ENCODE measurements around the gene ILDR2. TPM values are rescaled to one million over a fixed set of nuclear protein-coding genes. Genes with fewer than 3 reads are reported as not detected.
A peak's percentile ranks its signal among the peaks of the same experiment; 100 is the strongest.

The ILDR2 gene
- total and polyA plus RNA-seq, 10 of the 15 experiments (the other 5 are each of a cell fraction or from before 2014, with no cell fraction given) = 0.05 to 5.3 (median 1.9) TPM

DNA sequence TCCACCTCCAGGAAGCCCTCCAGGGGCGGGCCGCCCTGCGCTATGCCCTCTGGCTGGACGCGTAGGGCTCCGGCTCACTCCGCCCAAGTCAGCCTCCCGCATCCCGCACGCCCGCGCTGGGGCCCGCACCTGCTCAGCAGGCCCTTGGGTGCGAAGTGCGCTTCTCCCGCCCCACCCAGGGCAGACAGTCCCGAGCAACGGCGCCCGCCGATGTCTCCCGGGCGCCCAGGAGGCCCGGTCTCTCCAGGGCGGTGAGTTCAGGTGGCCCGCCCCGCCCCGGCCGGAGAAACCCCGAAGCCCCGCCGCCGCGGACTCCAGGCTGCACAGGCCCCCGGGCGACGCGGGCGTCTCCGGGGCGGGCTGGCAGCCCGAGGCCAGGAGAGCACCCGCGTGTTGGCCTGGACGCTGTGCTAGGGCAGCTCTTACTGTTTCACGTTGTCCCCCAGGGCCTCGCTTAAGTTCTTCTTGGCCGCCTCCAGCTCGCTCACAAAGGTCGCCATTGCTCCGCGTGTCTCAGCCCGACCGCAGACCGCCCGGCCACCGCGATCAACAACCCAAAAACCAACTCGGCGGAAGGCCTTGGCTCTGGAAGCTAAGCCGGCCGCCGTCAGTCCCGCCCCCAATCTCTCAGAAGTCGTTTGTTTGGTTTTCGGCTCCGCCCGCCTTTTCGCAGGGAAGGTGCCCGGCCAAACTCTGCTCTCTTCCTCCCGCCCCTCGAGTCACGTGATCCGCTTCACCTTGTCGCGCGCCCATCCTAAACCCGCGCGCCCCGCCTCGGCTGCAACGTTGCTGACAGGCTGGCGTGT, 99.4 kb downstream of the ILDR2 start, which contains the start of gene TADA1:
Gene TADA1, minus strand, starts transcription at position 531 of the 806 bp plus-strand sequence. Its CDS starts 31 bp downstream, at position 500.
- in situ Hi-C loops (cut with MboI) = no loop called here
- DNase-seq (ENCODE audit: low read depth, low spot score) (peak; percentile 90), FAIRE-seq (peak; percentile 92), ATAC-seq (peak; percentile 90)
- Histone ChIP-seq H3K36me3 (ENCODE audit: control insufficient read depth in 2 of 2, insufficient read depth in 2 of 2, low read length in 1 of 2) (no peaks in the 10 kb centered on the region; a peak in 1 of 4 replicates), H2AFZ (ENCODE audit: control insufficient read depth, low read depth, low read length) (peak within 1 kb of the TSS; percentile 96), H3K9me3 (replicated peaks; ENCODE audit: control insufficient read depth, insufficient read depth, low read length) (no peaks in the 10 kb centered on the region), H3K4me3 (peak within 1 kb of the TSS; percentile 76), H3K27me3 (replicated peaks in 1 of 2; ENCODE audit: control insufficient read depth in 2 of 2, insufficient read depth in 2 of 2, low read length in 1 of 2) (no peaks in the 10 kb centered on the region), H3K9ac (ENCODE audit: control insufficient read depth, insufficient read depth, low read length) (peak within 1 kb of the TSS; percentile 93), H4K20me1 (ENCODE audit: control insufficient read depth, insufficient read depth) (no peaks in the 10 kb centered on the region), H3K4me1 (ENCODE audit: control insufficient read depth, insufficient read depth, low read length) (peaks cover 5% of the 10 kb centered on the region; the same call in 1 of the 2 replicates), H3K27ac (ENCODE audit: control insufficient read depth, insufficient read depth) (peak within 1 kb of the TSS; percentile 95), H3K79me2 (ENCODE audit: control insufficient read depth, insufficient read depth, low read length) (peaks cover 40% of the 10 kb centered on the region), H3K4me2 (ENCODE audit: control insufficient read depth, insufficient read depth) (peak within 1 kb of the TSS; percentile 88)
- BruUV-seq (replicated peaks) = TSS peak; percentile 60
- ChIA-PET SMC1A (ENCODE audit: uncharacterized antibody, unreplicated experiment) (interaction anchor here (0.6 to 1.1 kb wide), 3 partner anchors 183 to 203 kb away, joined by 3 read pairs; no protein-coding TSS in a partner anchor), RAD21 (ENCODE audit: unreplicated experiment) (interaction anchor here (1.0 to 1.6 kb wide), 4 partner anchors 32 to 344 kb away, joined by 3 to 11 read pairs (median 9); partner anchors contain the start of genes POGK and POU2F1), POLR2A (interaction anchor here (1.3 to 1.5 kb wide), 2 partner anchors 12 to 36 kb away, joined by 4 to 10 read pairs; partner anchors contain the start of gene POGK), CTCF (interaction anchor here (0.6 to 2.1 kb wide), 7 partner anchors 21 to 344 kb away, joined by 3 to 10 read pairs (median 3); partner anchors contain the start of gene POU2F1)
- intact Hi-C loops (cut with micrococcal nuclease; ENCODE audit: unreplicated experiment) = no loop called here
- under 1% methylated on average over 66 of the region's 84 CpGs for WGBS (ENCODE audit: insufficient coverage, insufficient replicate concordance, low lambda C conversion rate, missing lambda C conversion rate)
- TF ChIP-seq ZNF622 (IDR thresholded peaks at IDR 0.05) = no peak
- TF ChIP-seq, protein P1, sequence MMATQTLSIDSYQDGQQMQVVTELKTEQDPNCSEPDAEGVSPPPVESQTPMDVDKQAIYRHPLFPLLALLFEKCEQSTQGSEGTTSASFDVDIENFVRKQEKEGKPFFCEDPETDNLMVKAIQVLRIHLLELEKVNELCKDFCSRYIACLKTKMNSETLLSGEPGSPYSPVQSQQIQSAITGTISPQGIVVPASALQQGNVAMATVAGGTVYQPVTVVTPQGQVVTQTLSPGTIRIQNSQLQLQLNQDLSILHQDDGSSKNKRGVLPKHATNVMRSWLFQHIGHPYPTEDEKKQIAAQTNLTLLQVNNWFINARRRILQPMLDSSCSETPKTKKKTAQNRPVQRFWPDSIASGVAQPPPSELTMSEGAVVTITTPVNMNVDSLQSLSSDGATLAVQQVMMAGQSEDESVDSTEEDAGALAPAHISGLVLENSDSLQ (IDR thresholded peaks at IDR 0.05) = peak; percentile 89; the same call in 1 of the 2 replicates
- TF ChIP-seq, protein P2, sequence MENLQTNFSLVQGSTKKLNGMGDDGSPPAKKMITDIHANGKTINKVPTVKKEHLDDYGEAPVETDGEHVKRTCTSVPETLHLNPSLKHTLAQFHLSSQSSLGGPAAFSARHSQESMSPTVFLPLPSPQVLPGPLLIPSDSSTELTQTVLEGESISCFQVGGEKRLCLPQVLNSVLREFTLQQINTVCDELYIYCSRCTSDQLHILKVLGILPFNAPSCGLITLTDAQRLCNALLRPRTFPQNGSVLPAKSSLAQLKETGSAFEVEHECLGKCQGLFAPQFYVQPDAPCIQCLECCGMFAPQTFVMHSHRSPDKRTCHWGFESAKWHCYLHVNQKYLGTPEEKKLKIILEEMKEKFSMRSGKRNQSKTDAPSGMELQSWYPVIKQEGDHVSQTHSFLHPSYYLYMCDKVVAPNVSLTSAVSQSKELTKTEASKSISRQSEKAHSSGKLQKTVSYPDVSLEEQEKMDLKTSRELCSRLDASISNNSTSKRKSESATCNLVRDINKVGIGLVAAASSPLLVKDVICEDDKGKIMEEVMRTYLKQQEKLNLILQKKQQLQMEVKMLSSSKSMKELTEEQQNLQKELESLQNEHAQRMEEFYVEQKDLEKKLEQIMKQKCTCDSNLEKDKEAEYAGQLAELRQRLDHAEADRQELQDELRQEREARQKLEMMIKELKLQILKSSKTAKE (IDR thresholded peaks at IDR 0.05; ENCODE audit: low read depth, poor library complexity, severe bottlenecking) = peak; percentile 44
- TF ChIP-seq, protein P3, sequence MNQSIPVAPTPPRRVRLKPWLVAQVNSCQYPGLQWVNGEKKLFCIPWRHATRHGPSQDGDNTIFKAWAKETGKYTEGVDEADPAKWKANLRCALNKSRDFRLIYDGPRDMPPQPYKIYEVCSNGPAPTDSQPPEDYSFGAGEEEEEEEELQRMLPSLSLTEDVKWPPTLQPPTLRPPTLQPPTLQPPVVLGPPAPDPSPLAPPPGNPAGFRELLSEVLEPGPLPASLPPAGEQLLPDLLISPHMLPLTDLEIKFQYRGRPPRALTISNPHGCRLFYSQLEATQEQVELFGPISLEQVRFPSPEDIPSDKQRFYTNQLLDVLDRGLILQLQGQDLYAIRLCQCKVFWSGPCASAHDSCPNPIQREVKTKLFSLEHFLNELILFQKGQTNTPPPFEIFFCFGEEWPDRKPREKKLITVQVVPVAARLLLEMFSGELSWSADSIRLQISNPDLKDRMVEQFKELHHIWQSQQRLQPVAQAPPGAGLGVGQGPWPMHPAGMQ (IDR thresholded peaks at IDR 0.05; ENCODE audit: borderline replicate concordance) = no peak
- TF ChIP-seq ZNF384 (IDR thresholded peaks at IDR 0.05; ENCODE audit: borderline replicate concordance, low read depth, low read length) = no peak
- no peak for TF ChIP-seq CEBPB (IDR thresholded peaks at IDR 0.05; ENCODE audit: borderline replicate concordance in 1 of 2, low read depth in 2 of 2, low read length in 2 of 2)
- no peak for TF ChIP-seq PAX8 (IDR thresholded peaks at IDR 0.05)
- no peak; the same call in 1 of the 2 replicates for TF ChIP-seq HCFC1 (IDR thresholded peaks at IDR 0.05; ENCODE audit: low read length)
- TF ChIP-seq, protein P4, sequence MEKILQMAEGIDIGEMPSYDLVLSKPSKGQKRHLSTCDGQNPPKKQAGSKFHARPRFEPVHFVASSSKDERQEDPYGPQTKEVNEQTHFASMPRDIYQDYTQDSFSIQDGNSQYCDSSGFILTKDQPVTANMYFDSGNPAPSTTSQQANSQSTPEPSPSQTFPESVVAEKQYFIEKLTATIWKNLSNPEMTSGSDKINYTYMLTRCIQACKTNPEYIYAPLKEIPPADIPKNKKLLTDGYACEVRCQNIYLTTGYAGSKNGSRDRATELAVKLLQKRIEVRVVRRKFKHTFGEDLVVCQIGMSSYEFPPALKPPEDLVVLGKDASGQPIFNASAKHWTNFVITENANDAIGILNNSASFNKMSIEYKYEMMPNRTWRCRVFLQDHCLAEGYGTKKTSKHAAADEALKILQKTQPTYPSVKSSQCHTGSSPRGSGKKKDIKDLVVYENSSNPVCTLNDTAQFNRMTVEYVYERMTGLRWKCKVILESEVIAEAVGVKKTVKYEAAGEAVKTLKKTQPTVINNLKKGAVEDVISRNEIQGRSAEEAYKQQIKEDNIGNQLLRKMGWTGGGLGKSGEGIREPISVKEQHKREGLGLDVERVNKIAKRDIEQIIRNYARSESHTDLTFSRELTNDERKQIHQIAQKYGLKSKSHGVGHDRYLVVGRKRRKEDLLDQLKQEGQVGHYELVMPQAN (conservative IDR thresholded peaks at IDR 0.05) = peak; percentile 74
